Measurements from ENCODE around the gene IGSF8. TPM values are rescaled to one million over a fixed set of nuclear protein-coding genes. Genes with fewer than 3 reads are reported as not detected.

Gene IGSF8
- total RNA-seq, 1 experiment from 2014 or later, result 56.2 TPM

DNA sequence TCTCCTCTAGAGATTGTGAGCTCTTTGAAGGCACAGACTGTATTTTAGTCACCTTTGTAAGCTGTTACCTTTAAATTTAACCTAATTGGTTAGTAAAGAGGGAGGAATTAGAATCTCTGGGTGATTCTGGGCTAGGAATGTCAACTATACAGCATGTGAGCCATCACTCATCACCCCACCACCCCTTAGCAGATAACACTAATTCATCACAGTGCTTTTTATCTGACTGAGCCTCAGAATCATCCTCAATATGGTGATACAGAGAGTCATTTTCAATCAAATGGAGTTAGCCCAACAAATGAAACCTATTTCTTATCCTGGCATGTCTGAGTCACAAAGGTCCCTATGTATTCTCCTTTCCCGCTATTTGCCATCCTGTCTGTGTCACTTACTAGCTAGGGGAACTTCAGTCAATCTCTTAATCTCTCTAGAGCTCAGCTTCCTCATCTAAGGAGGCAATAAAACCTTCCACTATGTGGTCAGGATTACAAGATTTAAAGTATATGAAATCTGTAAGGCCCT, 41.7 kb downstream of the IGSF8 start:
- peaks cover 51% of the 10 kb centered on the region for H3K27me3 Mint-ChIP-seq (ENCODE audit: low read depth)
- H3K27ac Mint-ChIP-seq, result no peak overlapping the region

More for the DNA sequence above, 41.7 kb downstream of the IGSF8 start:
- H3K79me1 ChIP-seq (ENCODE audit: insufficient read depth, low read depth, low read length, poor library complexity, severe bottlenecking), result no peaks in the 10 kb centered on the region
- no peak overlapping the region for H2AFZ ChIP-seq (ENCODE audit: low read length)
- no peaks in the 10 kb centered on the region for H3K23me2 ChIP-seq (ENCODE audit: insufficient read length, low read depth, low read length, poor library complexity, severe bottlenecking)
- H2BK15ac ChIP-seq (ENCODE audit: low read depth, low read length), result no peak overlapping the region
- no peak overlapping the region for H2BK120ac ChIP-seq (ENCODE audit: low read depth, low read length, poor library complexity, severe bottlenecking)
- H3K9me3 ChIP-seq (ENCODE audit: control insufficient read depth, low read depth, low read length), result no peaks in the 10 kb centered on the region
- H2BK20ac ChIP-seq (ENCODE audit: low read depth, low read length, poor library complexity, severe bottlenecking), result no peak overlapping the region
- no peak overlapping the region for H3K4ac ChIP-seq (ENCODE audit: low read depth, low read length)
- no peaks in the 10 kb centered on the region for H3K4me1 ChIP-seq (ENCODE audit: insufficient read depth, low read length)
- no peak overlapping the region for H4K8ac ChIP-seq (replicated peaks; ENCODE audit: insufficient read length, low read depth, low read length)
- H3K9ac ChIP-seq (ENCODE audit: extremely low read depth, insufficient read length, low read length), result no peak overlapping the region
- no peak overlapping the region for H4K5ac ChIP-seq (ENCODE audit: insufficient read length, low read depth, low read length)
- no peak overlapping the region for H3T11ph ChIP-seq (ENCODE audit: low read length)
- H3K4me2 ChIP-seq (ENCODE audit: insufficient read depth, insufficient read length, low read length), result no peak overlapping the region
- no peak overlapping the region for H3K4me3 Mint-ChIP-seq
- no peak for DNase-seq
- H3K14ac ChIP-seq (ENCODE audit: insufficient read depth, low read length), result no peak overlapping the region
- TF ChIP-seq, protein P1, sequence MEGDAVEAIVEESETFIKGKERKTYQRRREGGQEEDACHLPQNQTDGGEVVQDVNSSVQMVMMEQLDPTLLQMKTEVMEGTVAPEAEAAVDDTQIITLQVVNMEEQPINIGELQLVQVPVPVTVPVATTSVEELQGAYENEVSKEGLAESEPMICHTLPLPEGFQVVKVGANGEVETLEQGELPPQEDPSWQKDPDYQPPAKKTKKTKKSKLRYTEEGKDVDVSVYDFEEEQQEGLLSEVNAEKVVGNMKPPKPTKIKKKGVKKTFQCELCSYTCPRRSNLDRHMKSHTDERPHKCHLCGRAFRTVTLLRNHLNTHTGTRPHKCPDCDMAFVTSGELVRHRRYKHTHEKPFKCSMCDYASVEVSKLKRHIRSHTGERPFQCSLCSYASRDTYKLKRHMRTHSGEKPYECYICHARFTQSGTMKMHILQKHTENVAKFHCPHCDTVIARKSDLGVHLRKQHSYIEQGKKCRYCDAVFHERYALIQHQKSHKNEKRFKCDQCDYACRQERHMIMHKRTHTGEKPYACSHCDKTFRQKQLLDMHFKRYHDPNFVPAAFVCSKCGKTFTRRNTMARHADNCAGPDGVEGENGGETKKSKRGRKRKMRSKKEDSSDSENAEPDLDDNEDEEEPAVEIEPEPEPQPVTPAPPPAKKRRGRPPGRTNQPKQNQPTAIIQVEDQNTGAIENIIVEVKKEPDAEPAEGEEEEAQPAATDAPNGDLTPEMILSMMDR (conservative IDR thresholded peaks at IDR 0.05), result no peak
- H3K18ac ChIP-seq (ENCODE audit: insufficient read length, low read depth, low read length), result no peak overlapping the region
- no peak overlapping the region for H2BK5ac ChIP-seq (ENCODE audit: insufficient read length, low read length)
- H4K20me1 ChIP-seq (ENCODE audit: control insufficient read depth, insufficient read depth, insufficient read length), result no peaks in the 10 kb centered on the region
- no peak overlapping the region for H2AK5ac ChIP-seq (ENCODE audit: insufficient read length, low read length)
- no peak overlapping the region for H3K27ac ChIP-seq (ENCODE audit: insufficient read length, low read depth, low read length)
- H3K79me2 ChIP-seq (ENCODE audit: insufficient read depth, low read length), result no peaks in the 10 kb centered on the region
- no peak overlapping the region for H2BK12ac ChIP-seq (ENCODE audit: insufficient read length, low read depth, low read length)
- H3K23ac ChIP-seq (ENCODE audit: insufficient read length, low read depth, low read length), result no peak overlapping the region
- H3K27me3 ChIP-seq (ENCODE audit: insufficient read depth, low read length), result no peaks in the 10 kb centered on the region
- H3K9me3 Mint-ChIP-seq, result no peaks in the 10 kb centered on the region
- H4K91ac ChIP-seq (ENCODE audit: insufficient read length, low read depth, low read length), result no peak overlapping the region
- no peaks in the 10 kb centered on the region for H3K36me3 Mint-ChIP-seq (ENCODE audit: insufficient read depth in 1 of 3, low read depth in 3 of 3)
- H3K4me1 Mint-ChIP-seq, result peaks cover 8 to 15% of the 10 kb centered on the region in 2 experiments
- no CpG with 5 or more reads among the region's 1 CpG for WGBS (ENCODE audit: extremely low coverage, insufficient read length, low lambda C conversion rate)
- no peak overlapping the region for H3K56ac ChIP-seq (ENCODE audit: insufficient read length, low read depth, low read length)

Data from H9 (cell line).